Measurements from ENCODE around the gene AHI1. TPM values are rescaled to one million over a fixed set of nuclear protein-coding genes. Genes with fewer than 3 reads are reported as not detected.

The AHI1 gene
- total and polyA plus RNA-seq, 2 of the 13 experiments (the other 11 are each of a cell fraction or from before 2014, with no cell fraction given): 7.2 to 18.6 TPM

- in situ Hi-C loops (cut with HindIII; ENCODE audit: extremely low pct_ligation_motif_present, low pct_unique_long_range_greater_than_20kb): no loop called here
- peaks cover 0 to 2% of the 10 kb centered on the region in 2 experiments; a peak in 2 of 5 replicates for H3K36me3 ChIP-seq (replicated peaks in 1 of 2; ENCODE audit: control insufficient read depth in 1 of 2, insufficient read depth in 2 of 2, low read length in 2 of 2)
- no peaks in the 10 kb centered on the region for H3K4me1 ChIP-seq (ENCODE audit: insufficient read depth, low read length)
- ChIA-PET POLR2A (no interaction called here), CTCF (ENCODE audit: low intra/inter-chr PET ratio, low total read pairs) (no interaction called here)
- H3K79me2 ChIP-seq (ENCODE audit: insufficient read depth, low read length): no peaks in the 10 kb centered on the region
- no peak for DNase-seq (ENCODE audit: low spot score)
- no peak overlapping the region for H3K27ac ChIP-seq (ENCODE audit: extremely low read length, insufficient read depth, low read length)
- peaks cover 13% of the 10 kb centered on the region for H3K9me3 ChIP-seq (ENCODE audit: low read length)
- no peaks in the 10 kb centered on the region for H3K27me3 ChIP-seq (ENCODE audit: control insufficient read depth in 1 of 2, insufficient read depth in 2 of 2, low read length in 2 of 2)
- no peak overlapping the region for H3K9ac ChIP-seq (ENCODE audit: insufficient read depth, low read depth, low read length)
- no peak overlapping the region for H2AFZ ChIP-seq (ENCODE audit: low read length)
- TF ChIP-seq ZNF362 (CRISPR knock-in tag; IDR thresholded peaks at IDR 0.05; ENCODE audit: borderline replicate concordance): no peak
- TF ChIP-seq PAF1 (CRISPR knock-in tag; IDR thresholded peaks at IDR 0.05): no peak
- no peak for TF ChIP-seq ZNF225 (CRISPR knock-in tag; IDR thresholded peaks at IDR 0.05)
- TF ChIP-seq, protein P1, sequence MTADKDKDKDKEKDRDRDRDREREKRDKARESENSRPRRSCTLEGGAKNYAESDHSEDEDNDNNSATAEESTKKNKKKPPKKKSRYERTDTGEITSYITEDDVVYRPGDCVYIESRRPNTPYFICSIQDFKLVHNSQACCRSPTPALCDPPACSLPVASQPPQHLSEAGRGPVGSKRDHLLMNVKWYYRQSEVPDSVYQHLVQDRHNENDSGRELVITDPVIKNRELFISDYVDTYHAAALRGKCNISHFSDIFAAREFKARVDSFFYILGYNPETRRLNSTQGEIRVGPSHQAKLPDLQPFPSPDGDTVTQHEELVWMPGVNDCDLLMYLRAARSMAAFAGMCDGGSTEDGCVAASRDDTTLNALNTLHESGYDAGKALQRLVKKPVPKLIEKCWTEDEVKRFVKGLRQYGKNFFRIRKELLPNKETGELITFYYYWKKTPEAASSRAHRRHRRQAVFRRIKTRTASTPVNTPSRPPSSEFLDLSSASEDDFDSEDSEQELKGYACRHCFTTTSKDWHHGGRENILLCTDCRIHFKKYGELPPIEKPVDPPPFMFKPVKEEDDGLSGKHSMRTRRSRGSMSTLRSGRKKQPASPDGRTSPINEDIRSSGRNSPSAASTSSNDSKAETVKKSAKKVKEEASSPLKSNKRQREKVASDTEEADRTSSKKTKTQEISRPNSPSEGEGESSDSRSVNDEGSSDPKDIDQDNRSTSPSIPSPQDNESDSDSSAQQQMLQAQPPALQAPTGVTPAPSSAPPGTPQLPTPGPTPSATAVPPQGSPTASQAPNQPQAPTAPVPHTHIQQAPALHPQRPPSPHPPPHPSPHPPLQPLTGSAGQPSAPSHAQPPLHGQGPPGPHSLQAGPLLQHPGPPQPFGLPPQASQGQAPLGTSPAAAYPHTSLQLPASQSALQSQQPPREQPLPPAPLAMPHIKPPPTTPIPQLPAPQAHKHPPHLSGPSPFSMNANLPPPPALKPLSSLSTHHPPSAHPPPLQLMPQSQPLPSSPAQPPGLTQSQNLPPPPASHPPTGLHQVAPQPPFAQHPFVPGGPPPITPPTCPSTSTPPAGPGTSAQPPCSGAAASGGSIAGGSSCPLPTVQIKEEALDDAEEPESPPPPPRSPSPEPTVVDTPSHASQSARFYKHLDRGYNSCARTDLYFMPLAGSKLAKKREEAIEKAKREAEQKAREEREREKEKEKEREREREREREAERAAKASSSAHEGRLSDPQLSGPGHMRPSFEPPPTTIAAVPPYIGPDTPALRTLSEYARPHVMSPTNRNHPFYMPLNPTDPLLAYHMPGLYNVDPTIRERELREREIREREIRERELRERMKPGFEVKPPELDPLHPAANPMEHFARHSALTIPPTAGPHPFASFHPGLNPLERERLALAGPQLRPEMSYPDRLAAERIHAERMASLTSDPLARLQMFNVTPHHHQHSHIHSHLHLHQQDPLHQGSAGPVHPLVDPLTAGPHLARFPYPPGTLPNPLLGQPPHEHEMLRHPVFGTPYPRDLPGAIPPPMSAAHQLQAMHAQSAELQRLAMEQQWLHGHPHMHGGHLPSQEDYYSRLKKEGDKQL (CRISPR knock-in tag; IDR thresholded peaks at IDR 0.05; ENCODE audit: low read depth): no peak
- no peak for TF ChIP-seq ZFY (CRISPR knock-in tag; IDR thresholded peaks at IDR 0.05)
- TF ChIP-seq ELF1 (CRISPR knock-in tag; IDR thresholded peaks at IDR 0.05): no peak
- no peak for TF ChIP-seq EP300 (IDR thresholded peaks at IDR 0.05; ENCODE audit: low read depth in 2 of 2, low read length in 2 of 2)
- no peak for TF ChIP-seq EP300 (CRISPR knock-in tag; IDR thresholded peaks at IDR 0.05; ENCODE audit: borderline replicate concordance)
- no peak for TF ChIP-seq DNMT1 (CRISPR knock-in tag; IDR thresholded peaks at IDR 0.05)
- H4K20me1 ChIP-seq (ENCODE audit: insufficient read depth, low read length): no peaks in the 10 kb centered on the region
- H3K4me3 ChIP-seq (replicated peaks in 1 of 3; ENCODE audit: insufficient read depth in 1 of 3, low read depth in 2 of 3, low read length in 3 of 3): no peak overlapping the region
- BruUV-seq (replicated peaks): no TSS peak
- intact Hi-C loops (cut with micrococcal nuclease; ENCODE audit: unreplicated experiment): no loop called here
- no peak for FAIRE-seq
- no peak for ATAC-seq
- H3K4me2 ChIP-seq (ENCODE audit: low read depth, low read length): no peak overlapping the region
Observed at GRCh38 chr6:135474362-135474761, 23.2 kb downstream of the AHI1 start.
